GM18499 (cell line): ENCODE data around the gene AIP.

ENCODE experiments used
- ATAC-seq: cut with Tn5 transposase; IDR thresholded peaks from one replicate; pipeline ENCODE4 v1.9.1; 2021; ENCODE audit warnings: moderate number of reproducible peaks; ENCODE audit not compliant: insufficient read depth, unreplicated experiment

Gene AIP

GRCh38 chr11:67522844-67523555, 40.2 kb downstream of the AIP start, which contains the start of gene CABP2:
Gene CABP2 (minus strand): TSS chr11:67523446. CDS start chr11:67523326, 120 bp downstream.
- no peak for ATAC-seq

- no peak for ATAC-seq
These were observed 41.0 kb downstream of the AIP start for GRCh38 chr11:67523556-67524479.

GRCh38 chr11:67524480-67524808, 41.6 kb downstream of the AIP start:
- ATAC-seq: no peak

- ATAC-seq: no peak
These were observed 42.6 kb downstream of the AIP start for GRCh38 chr11:67525275-67525976.

GRCh38 chr11:67528376-67528775, 45.5 kb downstream of the AIP start:
- no peak for ATAC-seq

GRCh38 chr11:67530282-67530592, 47.4 kb downstream of the AIP start:
- ATAC-seq: no peak

GRCh38 chr11:67532889-67533288, 50.1 kb downstream of the AIP start:
- no peak for ATAC-seq

- ATAC-seq: no peak
These were observed 51.3 kb downstream of the AIP start for GRCh38 chr11:67534070-67534679.

GRCh38 chr11:67535561-67535960, 52.7 kb downstream of the AIP start:
- ATAC-seq: no peak

- no peak for ATAC-seq
These were observed 55.5 kb downstream of the AIP start for GRCh38 chr11:67538306-67538705.

- ATAC-seq: no peak
These were observed 56.1 kb downstream of the AIP start for GRCh38 chr11:67538823-67539505.

- no peak for ATAC-seq
These were observed 56.7 kb downstream of the AIP start for GRCh38 chr11:67539550-67539949.
